IPS-11a (cell line): ENCODE results near the gene EFS.

Experiments
- H3K4me3 ChIP-seq: one replicate; pipeline ENCODE4 v1.5.1; 2013; ENCODE audit warnings: low read depth, low read length, control low read depth

EFS gene

DNA sequence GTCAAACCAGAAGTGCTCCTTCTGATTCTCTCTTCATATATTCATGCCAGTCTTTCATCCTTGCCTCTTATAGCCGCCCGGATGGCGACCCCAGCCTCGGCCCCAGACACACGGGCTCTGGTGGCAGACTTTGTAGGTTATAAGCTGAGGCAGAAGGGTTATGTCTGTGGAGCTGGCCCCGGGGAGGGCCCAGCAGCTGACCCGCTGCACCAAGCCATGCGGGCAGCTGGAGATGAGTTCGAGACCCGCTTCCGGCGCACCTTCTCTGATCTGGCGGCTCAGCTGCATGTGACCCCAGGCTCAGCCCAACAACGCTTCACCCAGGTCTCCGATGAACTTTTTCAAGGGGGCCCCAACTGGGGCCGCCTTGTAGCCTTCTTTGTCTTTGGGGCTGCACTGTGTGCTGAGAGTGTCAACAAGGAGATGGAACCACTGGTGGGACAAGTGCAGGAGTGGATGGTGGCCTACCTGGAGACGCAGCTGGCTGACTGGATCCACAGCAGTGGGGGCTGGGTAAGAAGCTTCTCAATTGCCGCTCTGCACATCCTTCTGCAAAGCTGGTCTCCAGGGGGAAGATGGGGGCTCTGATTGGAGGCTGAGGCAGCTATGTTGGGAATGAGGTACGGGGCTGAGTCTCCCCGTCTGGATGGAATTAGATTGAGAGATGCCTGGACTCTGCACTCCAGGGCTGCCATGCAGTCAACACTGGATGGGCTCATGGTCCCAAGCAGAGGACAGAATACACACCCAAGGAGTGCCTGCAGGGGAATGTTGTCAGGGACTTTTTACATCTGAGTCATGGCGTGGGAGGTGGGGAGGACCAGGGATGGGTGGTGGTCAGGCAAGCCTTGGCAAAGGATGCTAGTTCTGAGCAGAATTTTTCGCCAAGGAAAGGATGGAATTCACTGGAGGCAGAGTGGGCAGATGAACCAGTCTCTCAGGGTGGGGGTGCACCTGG lies 57.0 kb downstream of the EFS start:
- peak overlapping the region; percentile 73 for H3K4me3 ChIP-seq

GRCh38 chr14:23307146-23307530 lies 57.8 kb downstream of the EFS start:
- H3K4me3 ChIP-seq = peak overlapping the region; percentile 73

- H3K4me3 ChIP-seq = peak within 1 kb of the TSS; percentile 73
Observed at GRCh38 chr14:23306412-23307145, 58.4 kb downstream of the EFS start, which contains the start of gene BCL2L2. Gene BCL2L2 (plus strand): TSS chr14:23306833. CDS start chr14:23307768, 935 bp downstream.
